GM19240 (cell line): ENCODE data around the gene LAMA1.

Experiments used
- DNase-seq: peaks from one replicate; pipeline ENCODE4 v3.0.0; 2011; ENCODE audit warnings: low spot score; ENCODE audit not compliant: insufficient read length

Gene LAMA1

DNA sequence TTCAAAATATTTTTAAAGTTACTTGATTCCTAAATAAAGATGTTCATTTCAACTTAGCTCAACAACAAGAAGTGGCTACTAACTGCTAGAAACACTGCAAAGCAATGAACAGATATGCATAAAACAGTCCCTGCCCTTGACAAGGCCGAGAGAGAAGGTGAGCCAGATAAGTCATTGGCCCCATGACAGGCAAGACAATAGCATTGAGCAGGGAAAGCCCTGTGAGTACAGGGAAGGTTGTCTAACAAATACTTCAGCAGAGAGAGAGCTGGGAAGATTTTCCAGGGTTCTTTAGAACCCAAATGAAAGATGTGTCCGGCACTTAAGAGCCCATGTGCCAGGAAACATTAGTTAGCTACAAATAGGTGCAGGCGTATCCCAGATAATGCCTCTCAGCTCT lies 4.7 kb downstream of the LAMA1 start:
- no peak for DNase-seq

DNA sequence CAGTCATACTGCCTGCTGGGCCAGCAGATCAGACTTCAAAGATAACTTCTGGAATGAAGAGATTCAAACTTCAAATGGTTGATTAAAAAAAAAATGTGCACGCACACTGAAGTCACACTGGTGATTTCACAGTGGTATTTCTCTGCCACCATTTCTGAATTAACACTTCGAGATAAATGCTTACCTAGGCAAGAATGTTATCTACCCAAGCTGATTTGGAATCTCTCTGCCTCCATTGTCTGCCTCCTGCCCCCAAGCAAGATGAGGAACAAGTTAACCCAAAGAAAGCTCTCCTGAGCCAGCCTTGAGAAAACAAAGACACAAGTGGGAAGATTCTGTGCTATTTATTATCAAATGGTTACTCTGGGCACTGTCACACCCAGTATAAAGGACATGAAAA lies 6.5 kb downstream of the LAMA1 start:
- no peak for DNase-seq

GRCh38 chr18:7105943-7106342 lies 11.7 kb downstream of the LAMA1 start:
- DNase-seq: no peak

DNA sequence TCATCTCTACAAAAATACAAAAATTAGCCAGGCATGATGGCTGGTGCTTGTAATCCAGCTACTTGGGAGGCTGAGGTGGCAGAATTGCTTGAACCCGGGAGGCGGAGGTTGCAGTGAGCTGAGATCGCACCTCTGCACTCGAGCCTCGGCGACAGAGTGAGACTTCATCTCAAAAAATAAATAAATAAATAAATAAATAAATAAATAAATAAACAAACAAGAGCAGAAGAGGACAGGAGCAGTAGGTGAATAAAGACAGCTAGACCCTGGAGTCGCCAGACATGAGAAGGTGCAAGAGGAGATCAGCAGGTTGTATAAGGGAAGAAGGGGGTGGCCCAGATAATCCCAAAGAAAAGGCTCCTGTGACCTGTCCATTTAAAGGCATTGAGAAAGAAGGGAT lies 12.3 kb downstream of the LAMA1 start:
- DNase-seq: no peak

GRCh38 chr18:7104649-7105048 lies 12.9 kb downstream of the LAMA1 start:
- DNase-seq: no peak

- DNase-seq: no peak
These were observed 15.5 kb downstream of the LAMA1 start for GRCh38 chr18:7102131-7102530.

GRCh38 chr18:7096838-7097237 lies 20.8 kb downstream of the LAMA1 start:
- no peak for DNase-seq

DNA sequence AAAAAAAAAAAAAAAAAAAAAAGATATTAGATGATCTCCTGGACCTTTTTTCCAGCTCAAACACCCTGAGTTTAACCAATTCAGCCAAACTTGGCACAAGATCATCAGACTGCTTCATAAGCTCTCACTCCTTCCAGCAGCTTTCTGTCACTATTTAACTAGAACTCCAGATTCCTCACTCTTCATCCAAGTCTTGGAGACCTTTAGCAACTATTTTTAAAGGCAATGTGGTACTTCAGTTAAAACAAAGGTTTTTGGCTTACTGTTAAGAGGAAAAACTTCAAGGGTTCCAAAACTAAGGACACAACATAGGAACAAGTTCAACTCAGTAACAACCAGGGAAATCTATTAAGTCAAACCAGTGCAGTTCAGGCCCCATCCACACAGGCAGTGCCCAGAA lies 23.2 kb downstream of the LAMA1 start:
- no peak for DNase-seq

GRCh38 chr18:7090771-7091170 lies 26.8 kb downstream of the LAMA1 start:
- DNase-seq: no peak

- no peak for DNase-seq
These were observed 28.2 kb downstream of the LAMA1 start for GRCh38 chr18:7089369-7089768.

GRCh38 chr18:7084080-7085065 lies 33.2 kb downstream of the LAMA1 start:
- no peak for DNase-seq

DNA sequence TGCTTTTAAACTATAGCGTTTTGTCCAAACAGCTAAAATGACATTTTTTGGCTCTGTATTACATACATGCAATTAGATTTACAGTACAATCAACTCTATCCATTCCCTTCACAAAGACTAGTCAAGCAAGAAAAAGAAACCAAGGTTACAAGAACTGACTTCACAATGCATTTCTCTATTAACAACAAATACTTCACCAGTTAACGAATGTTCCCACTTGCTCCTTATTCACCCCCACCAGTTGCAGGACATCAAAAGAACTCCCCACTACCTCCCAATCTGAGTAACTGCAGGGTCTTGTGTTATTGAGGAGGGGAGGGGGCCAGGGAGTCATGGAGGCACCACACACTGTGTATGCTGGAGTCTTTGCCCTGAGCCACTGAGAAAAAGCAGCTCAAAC lies 34.9 kb downstream of the LAMA1 start:
- no peak for DNase-seq

DNA sequence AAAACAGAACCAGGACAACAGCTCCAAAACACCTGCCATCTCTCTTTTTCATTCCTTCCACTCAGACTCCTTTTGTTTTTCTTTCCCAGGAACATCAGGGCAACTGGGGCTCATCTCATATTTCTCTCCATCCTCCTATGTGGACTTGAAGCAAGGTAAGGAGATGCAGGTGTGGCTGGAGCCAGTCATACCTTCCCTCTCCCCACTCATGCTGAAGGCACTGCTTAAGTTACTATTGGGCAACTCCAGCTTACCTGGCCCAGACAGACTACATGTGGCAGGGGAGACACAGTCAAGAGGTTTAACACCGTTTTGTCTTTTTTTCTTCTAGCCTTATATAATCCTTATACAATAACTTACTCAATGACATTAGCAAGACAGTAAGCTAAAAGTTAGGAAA lies 38.4 kb downstream of the LAMA1 start:
- DNase-seq: no peak

DNA sequence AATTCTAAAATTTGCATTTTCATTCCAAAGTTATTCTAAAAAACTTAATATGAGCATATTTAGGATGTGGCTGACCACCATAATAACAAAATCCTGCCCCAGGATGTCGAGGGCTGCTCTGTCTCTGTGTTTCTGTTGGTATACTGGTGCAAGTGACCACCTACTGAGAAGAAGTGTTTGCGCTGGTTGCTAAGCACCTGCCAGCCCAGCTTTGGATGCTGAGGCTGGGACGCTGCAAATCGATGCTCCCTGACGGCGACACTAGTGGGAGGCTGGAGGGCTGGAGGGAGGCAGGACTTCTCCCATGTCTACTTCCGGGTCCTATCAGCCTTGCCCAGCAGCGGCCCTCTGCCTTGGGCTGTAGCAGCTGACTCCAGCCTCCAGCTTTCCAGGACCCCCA lies 45.0 kb downstream of the LAMA1 start:
- DNase-seq: no peak

DNA sequence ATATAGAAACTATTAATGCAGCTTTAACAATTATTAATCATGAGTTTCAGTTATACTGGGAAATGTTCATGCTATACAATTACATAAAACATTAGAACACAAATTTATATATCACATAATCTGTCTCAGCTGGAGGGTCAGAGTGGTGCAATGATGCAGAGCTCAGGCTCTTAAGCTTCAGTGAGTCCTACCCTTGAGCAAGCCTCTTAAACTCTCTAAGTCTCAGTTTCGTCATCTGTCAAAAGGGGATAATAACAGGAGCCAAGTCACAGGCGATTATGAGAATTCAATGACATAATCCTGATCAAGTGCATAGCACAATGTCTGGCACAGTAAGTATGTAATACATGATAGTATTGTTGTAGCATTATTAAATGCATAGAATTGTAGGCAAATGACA lies 46.0 kb downstream of the LAMA1 start:
- no peak for DNase-seq

DNA sequence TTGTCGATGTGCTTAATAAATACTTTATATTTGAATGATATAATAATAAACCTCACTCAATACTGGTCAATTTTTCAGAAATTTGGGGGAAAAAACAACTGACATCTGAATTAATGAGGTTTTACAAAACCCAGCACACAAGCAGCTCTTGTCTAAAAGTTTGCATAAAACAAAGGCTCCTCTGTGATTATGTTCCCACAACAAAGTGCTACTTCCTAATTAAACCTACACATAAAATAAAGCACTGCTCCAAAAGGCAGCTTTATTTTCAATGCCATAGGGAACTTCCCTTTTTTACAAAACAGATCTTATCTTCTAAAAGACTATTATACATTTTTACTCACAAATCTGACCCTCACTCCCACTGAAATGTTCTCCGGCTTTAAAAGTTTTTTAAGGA lies 47.1 kb downstream of the LAMA1 start:
- no peak for DNase-seq

DNA sequence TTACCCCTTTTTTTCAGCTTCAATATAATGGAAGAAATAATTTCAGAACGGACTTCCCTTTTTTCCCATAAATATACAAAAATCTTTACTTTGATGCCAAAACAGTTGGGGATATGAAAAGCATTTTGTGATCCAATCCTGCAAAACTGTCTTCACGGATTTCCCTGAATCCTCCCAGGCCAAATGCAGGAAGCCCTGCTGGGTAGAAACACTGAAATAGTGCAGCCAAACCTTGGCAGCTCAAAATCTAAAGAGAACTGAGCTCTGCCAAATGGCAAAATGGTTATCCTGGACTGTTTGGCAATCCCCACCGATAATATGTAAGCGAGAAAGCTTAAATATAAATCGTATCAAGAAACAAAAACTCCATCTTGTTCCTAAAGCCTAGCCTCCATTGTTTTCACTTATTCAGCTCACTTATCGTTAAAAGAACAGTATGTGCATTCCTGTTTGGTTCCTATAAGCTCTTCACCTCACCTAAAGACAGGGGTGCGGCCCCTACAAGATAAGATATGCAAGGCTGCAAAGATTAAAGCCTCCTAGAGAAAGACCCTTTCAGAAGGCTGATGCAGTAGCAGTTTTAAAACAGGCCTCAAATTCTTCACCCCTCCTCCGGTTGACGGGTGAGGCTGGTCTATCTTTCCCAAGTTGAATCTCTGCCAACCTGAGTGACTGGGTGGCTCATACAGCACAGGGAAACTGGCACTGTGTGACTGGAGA lies 48.6 kb downstream of the LAMA1 start:
- DNase-seq: no peak

GRCh38 chr18:7066965-7067555 lies 50.5 kb downstream of the LAMA1 start:
- no peak for DNase-seq

DNA sequence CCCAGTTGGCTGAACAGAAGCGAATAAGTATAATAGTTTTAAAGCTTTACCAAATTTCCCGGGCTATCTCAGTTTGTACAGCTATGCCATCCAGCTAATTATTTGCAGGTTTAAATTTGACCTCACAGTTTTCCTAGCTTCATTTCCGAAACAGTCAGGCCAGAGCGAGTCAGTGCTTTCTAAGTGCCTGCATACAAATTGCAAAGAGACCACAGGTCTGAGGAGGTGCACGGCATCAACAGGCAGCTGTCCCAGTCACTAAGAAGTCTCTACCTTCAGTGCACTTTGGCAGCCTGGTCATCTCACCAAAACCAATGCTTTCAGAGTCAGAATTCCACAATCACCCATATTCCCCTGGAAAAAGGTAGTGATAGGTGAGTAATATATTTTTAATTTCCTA lies 51.9 kb downstream of the LAMA1 start:
- no peak for DNase-seq

GRCh38 chr18:7064346-7064745 lies 53.3 kb downstream of the LAMA1 start:
- no peak for DNase-seq

- no peak for DNase-seq
These were observed 54.8 kb downstream of the LAMA1 start for GRCh38 chr18:7062811-7063210.

DNA sequence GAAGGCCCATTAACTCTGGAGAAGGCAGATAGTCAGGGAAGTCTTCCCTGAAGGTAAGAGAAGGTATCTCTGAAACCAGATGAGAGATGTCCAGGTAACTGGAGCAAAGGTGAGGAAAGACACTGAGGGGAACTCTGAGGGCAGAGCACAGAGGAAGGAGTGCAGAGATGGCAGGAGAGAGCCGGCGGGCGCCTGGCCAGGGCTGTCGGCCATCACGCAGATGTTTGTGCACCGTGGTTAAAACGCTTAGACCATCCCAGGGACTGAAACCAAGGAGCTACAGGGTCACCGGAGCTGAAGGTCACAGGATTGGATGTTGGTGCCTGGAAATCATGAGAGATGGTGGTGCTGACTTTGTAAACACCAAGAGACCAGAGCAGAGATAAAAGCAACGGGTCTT lies 55.4 kb downstream of the LAMA1 start:
- no peak for DNase-seq
